GM19438 (cell line): ENCODE measurements around the gene HSPB6.

Experiments used
- ATAC-seq: cut with Tn5 transposase; IDR thresholded peaks from one replicate; pipeline ENCODE4 v1.9.1; 2021; ENCODE audit warnings: low read depth; ENCODE audit not compliant: unreplicated experiment

HSPB6 gene

DNA sequence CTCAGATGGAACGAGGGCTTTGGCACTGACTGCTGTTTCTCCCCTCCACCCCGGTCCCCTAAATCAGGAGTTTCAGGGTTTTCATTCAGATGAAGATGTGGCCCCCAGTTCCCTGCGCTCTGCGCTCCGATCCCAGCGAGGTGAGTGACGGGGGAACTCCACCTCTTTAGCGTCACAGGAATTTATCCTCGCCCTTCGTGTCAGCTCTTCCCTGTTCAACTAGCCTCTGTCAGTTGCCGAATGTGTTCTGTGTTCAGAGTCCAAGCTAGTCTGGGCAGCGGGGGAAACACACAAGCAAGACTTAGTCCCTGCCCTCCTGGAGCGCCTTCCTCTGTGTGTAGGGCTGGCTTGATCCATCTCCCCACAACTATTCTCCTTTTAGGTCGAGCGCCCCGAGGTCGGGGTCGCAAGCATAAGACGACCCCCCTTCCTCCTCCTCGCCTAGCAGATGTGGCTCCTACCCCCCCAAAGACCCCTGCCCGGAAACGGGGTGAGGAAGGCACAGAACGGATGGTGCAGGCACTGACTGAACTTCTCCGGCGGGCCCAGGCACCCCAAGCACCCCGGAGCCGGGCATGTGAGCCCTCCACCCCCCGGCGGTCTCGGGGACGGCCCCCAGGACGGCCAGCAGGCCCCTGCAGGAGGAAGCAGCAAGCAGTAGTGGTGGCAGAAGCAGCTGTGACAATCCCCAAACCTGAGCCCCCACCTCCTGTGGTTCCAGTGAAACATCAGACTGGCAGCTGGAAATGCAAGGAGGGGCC is 37.2 kb downstream of the HSPB6 start:
- ATAC-seq: no peak

DNA sequence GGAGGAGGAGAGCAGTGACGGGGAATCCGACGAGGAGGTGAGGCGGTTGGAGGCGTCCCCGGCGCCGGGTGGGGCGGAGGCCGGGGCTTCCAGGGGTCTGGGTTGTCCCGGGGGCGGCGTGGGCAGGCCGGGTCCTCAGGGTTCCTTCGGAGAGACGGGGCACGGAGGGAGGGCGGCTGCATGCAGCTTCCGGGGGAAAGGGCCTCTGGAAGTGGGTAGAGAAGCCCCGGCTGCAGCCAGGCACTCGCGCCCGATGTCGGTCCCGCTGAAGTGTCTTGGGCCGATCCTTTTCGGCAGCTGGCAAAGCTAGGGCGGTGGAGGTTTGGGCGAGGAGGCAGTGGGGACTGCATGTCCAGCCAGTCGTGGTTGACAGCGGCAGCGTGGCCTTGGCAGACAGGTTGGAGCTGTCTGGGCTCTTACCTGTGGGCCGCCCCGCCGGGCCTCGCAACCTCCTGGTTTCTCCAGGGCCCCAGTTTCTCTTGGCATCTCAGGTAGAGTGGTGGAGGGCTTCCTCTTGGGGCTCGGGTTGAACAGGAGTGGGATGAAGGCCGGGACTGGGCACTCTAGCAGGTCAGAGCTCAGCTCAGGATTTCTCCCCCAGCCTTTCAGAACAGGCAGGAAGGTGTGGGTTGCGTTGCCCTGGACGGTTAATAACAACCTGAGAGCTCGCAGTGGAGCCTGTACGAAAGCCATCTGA is 38.3 kb downstream of the HSPB6 start:
- ATAC-seq: no peak

DNA sequence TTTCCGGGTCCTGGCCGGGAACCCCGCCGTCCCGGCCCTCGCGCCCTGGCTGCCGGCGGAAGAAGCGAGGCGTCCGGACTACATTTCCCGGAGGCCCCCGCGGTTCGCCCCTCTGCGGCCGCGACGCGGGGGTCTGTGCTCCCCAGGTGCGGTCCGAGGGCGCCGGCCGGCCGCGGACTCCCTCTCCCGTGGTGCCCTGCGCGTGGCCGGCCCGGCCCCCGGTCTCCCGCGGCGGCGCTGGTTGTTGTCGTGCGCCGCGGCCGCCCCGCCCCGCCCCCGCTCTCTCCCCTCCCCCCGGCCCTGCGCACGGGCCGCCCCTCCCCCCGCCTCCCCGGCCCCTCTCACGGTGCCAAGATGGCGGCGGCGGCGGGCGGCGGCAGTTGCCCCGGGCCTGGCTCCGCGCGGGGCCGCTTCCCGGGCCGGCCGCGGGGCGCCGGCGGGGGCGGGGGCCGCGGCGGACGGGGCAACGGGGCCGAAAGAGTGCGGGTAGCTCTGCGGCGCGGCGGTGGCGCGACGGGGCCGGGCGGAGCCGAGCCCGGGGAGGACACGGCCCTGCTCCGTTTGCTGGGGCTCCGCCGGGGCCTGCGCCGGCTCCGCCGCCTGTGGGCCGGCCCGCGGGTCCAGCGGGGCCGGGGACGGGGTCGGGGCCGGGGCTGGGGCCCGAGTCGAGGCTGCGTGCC is 39.0 kb downstream of the HSPB6 start, which contains the start of gene KMT2B:
TSS of gene KMT2B (plus strand) at position 339 of the 680 bp plus-strand sequence. CDS start at position 355, 16 bp downstream.
- no peak for ATAC-seq

DNA sequence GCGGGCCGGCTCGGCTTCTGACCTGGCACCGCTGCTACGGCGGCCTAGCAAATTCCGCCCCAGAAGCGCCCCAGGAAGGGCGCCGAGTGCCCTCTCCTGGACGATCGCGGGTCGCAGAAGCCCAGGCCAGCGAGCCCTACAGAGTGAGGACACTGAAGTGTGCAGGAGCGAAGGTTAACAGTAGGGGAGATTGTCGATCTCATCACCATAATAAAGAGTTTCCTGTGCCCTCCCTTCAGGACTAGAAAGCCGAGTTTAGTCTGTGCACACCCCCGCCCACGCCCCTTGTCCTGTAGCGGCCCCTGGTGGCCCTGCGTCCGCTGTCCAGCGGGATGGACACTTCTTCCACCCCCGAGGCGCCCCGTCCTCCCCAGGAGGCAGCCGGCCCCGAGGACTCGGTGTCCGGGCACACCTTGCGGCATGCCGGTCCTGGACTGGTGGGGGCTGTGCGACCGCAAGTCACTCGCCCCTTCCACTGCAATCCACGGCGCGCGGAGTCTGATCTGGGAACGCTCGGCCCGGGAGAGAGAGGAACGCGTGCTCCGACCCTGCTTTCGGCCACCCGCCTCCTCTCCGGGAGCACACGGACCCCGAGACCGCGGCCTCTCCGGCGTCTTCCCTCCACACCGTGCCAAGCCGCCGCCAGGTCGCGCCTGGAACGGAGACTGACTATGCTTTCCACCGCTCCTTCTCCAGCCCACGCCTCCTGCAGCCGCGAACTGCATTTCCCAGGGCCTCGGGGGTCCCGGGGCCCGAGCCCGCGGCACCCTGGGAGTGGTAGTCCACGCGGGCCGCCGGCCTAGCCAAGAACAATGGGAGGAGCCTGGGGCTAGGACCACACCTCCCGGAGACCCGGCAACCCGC is 39.8 kb downstream of the HSPB6 start:
- ATAC-seq: peak; percentile 58

DNA sequence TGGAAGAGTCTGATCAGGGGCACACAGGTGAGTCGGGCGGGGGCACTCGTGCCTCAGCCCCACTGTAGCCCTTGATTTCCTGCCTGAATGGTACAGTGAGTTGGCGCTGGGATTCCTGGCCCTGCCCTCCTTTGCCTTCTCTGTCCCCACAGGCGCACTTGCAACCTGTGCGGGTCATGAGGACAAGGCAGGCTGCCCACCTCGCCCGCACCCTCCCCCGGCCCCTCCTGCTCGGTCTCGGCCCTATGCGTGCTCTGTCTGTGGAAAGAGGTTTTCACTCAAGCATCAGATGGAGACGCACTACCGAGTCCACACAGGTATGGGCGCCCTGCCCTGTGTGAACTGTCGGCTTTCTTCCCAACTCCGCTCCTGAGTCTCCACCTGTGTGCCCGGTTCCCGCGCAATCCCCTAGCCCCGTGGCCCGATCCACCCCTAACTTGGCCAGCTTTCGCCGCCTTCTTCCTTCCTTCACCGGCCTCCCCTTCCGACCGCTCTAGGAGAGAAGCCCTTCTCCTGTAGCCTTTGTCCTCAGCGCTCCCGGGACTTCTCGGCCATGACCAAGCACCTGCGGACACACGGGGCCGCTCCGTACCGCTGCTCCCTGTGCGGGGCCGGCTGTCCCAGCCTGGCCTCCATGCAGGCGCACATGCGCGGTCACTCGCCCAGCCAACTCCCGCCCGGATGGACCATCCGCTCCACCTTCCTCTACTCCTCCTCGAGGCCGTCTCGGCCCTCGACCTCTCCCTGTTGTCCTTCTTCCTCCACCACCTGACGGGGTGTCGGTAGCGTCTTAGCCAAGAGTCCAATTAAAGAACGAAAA is 40.6 kb downstream of the HSPB6 start:
- ATAC-seq: no peak

DNA sequence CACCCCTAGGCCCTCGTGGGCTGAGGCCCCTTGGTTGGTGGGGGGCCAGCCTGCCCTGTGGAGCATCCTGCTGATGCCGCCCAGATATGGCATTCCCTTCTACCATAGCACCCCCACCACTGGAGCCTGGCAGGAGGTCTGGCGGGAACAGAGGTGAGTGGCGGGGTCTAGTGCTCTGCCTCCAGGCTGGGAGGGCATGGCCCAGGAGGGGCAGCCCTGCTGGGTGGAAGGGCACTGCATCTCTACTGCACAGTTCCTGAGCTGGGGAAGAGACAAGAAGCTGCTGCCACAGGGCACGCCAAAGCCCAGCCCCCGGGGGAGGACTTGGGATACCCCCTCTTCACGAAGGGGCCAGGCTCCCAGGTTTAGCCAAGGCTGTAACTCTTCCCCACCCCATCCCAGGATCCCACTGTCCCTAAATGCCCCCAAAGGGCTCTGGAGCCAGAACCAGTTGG is 41.4 kb downstream of the HSPB6 start:
- no peak for ATAC-seq

DNA sequence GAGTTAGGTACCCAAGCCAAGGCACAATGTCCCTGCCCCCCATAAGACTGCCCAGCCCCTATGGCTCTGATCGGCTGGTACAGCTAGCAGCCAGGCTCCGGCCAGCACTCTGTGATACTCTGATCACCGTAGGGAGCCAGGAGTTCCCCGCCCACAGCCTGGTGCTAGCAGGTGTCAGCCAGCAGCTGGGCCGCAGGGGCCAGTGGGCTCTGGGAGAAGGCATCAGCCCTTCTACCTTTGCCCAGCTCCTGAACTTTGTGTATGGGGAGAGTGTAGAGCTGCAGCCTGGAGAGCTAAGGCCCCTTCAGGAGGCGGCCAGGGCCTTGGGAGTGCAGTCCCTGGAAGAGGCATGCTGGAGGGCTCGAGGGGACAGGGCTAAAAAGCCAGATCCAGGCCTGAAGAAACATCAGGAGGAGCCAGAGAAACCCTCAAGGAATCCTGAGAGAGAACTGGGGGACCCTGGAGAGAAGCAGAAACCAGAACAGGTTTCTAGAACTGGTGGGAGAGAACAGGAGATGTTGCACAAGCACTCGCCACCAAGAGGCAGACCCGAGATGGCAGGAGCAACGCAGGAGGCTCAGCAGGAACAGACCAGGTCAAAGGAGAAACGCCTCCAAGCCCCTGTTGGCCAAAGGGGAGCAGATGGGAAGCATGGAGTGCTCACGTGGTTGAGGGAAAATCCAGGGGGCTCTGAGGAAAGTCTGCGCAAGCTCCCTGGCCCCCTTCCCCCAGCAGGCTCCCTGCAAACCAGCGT is 42.1 kb downstream of the HSPB6 start:
- no peak for ATAC-seq

DNA sequence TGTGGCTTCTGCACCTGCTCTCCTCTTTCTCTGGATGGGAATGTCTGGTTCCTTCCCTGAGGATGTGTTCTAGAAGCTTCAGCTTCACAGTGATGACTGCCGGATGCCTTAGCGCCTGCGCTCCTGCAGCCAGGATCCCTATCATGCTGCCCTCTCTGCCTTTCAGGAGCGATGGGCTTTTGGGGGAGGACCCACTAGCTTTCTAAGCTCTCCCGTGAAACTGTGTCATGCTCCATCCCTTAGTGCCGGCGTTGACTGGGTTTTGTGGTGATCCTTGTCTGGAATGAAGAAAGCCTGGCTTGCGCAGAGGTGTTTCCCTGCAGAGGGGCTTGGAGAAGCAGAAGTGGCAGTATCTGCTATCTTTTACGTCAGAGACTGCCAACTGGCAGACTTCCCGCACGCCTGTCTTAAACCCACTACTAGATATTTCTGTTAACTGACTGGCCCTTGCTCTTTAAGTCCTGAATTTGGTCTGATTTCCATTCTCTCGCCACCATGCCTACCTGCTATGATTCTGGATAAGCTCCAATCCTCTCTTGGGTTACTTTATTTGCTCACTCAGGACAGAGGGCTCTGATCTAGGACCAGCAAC is 42.8 kb downstream of the HSPB6 start:
- ATAC-seq: no peak

DNA sequence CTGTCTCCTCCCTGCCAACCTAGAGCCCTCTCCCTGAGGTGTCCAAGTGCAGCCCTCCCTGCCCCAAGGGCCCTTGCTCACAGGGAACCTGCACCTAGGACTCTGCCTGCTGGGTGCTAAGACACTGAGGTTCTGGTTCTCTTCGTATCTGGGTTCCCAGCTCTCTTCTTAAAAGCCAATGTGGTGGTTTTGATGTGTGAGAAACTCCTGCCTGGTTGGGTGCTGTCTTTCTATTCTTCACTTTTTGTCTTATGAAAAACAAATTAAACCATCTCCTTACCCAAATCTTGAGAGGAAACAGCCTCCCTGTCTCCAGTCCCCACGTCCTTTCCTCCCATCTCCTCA is 43.4 kb downstream of the HSPB6 start:
- no peak for ATAC-seq

DNA sequence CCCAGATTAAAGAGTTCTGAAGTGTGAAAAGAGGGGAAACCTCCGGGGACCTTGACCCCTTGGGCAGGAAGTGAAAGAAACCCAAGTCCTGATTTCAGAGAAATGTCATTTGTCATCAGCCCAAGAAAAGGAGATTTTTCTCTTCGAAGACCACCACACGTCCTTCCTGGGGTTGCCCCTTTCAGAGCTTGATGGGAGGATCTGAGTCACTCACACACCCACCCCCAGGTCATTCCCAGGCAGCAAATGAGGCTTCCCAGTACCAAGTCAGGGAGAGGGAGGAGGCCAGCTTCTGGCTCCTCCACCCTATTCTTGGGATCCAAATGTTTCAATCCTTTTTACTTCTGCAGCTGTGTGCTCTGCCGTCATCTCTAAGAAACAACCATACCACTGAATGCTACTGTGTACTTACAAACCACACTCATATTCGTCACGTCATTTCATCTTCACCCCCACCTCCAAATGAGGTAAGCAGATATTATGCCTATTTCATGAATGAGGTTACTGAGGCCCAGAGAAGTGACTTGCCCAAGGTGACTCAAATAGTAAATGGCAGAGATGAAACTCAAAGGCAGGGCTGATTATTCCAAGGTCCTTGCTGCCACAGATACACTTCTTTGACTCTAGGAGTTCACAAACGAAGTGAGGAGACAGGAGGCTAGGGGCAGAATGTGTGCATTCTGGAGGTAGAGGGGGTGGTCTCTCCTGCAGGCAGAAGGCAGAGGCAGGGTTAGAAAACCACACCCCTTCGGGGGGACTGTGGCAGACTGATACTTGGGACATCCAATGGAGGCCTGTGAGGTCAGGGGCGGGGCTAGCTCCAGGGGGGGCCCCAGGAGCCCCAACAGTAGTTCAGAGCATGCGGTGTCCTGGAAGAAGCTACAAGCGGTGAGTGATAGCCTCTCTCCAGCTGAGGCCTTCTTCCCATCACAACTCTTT is 44.0 kb downstream of the HSPB6 start:
- no peak for ATAC-seq

DNA sequence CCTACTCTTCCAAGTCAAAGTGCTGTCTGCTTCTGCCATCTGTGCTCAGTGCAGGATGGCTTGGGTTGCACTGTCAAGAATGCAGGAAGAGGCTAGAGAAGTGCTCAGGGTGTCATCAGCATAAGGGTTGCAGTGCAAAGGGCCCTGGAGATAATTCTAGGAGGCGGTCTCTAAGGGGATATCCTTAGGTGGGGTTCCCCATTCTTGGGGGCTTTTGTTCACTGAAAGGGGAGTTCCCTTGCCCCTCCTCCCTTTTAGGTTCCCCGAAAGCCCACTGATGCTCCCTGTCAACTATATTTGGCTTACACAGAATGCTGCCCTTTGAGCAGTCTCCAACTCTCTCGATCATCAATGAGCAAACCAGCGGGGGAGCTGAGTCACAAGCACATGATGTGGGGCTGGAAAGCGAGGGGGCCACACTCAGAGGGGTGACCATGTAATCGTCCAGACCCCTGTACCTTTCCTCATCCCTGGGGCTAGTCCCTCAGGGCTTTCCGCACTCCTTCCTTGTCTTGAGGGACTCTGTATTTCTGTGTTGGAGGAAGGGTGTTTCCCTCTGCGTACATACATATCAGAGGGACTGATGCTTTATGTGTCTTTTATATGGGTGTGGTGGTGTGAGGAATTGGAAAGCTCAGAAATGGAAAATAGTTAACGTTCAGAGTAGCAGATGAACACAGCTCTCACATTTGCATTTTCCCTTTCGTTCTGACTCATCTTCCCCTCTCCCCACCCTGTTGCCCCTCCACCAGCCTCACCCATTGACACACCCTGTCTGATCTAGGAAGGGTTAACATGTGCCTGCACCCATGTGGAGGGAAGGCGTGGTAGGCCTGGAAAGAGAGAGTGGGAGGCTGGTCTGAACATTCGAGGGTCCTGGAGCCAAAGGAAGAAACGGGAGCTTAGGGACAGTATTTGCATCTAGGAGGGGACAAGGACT is 45.8 kb downstream of the HSPB6 start:
- no peak for ATAC-seq

DNA sequence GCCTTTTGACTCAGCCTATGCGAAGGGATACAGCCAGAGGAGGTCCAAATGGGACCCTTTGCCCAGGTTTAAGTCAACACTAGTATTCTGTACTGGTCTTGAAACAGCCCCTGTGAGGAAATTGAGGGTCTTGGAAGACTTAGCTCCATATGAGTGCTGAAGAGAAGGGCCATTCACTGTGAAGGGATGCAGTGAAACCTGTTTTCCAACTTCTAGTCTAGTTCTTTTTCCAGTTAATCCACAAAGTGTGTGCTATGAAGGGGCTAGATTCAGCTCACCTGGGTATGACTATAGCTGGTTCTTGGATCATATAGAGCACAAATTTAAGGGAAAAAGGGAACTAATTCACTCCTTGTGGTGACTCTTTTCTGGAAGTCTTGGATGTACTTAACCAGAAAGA is 48.4 kb downstream of the HSPB6 start:
- ATAC-seq: no peak
